Measurements from ENCODE around the gene RHOBTB3. TPM values are rescaled to one million over a fixed set of nuclear protein-coding genes. Genes with fewer than 3 reads are reported as not detected.

The RHOBTB3 gene
- total RNA-seq, 1 experiment from 2014 or later = 84.3 TPM

GRCh38 chr5:95824747-95825146 is 93.6 kb downstream of the RHOBTB3 start (continued):
- no peak for TF ChIP-seq ZFX (IDR thresholded peaks at IDR 0.05)

DNA sequence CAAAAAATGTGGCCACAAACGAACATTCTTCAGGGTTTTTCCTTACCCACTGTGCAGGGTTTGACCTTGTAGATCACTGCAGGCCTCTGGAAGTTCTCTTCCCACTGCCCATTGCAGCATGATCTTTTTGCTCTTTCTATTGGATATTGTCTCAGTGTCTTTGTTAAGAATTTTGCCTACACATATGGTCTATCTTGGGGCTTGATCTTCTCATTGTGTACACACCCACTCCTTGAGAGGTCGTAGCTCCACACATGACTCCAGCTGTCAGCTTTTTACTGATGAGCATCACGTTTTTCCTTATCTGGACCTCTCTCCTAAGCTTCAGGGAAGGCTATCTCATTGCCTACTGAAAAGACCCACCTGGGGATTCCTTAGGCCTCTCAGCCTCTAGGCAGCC is 94.4 kb downstream of the RHOBTB3 start:
- ChIA-PET RAD21 (ENCODE audit: low non-redundant PET in 1 of 2, low total read pairs in 2 of 2, uncharacterized antibody in 2 of 2, unreplicated experiment in 2 of 2) (interaction anchor here in 1 of 2 experiments (0.7 kb wide), 1 partner anchor 90 kb away, joined by 5 read pairs; no protein-coding TSS in a partner anchor), POLR2A (interaction anchor here (1.2 kb wide), 1 partner anchor 9 kb away, joined by 3 read pairs; no protein-coding TSS in a partner anchor), CTCF (no interaction called here)
- H3K27ac ChIP-seq (ENCODE audit: low read depth, low read length) = no peak overlapping the region
- no peak overlapping the region for H3K4me3 ChIP-seq (replicated peaks in 1 of 2; ENCODE audit: low read depth in 1 of 2, low read length in 2 of 2)
- H3K36me3 ChIP-seq (ENCODE audit: control insufficient read depth in 1 of 2, insufficient read depth in 2 of 2, low read length in 2 of 2) = no peaks in the 10 kb centered on the region; a peak in 1 of 4 replicates
- H3K4me2 ChIP-seq (ENCODE audit: low read length) = no peak overlapping the region
- H3K79me2 ChIP-seq (ENCODE audit: insufficient read depth, low read length) = no peaks in the 10 kb centered on the region
- H3K27me3 ChIP-seq (ENCODE audit: insufficient read depth, low read length) = no peaks in the 10 kb centered on the region
- TF ChIP-seq POLR2AphosphoS5 (IDR thresholded peaks at IDR 0.05; ENCODE audit: low read depth, low read length) = no peak
- no peak for TF ChIP-seq EGR1 (IDR thresholded peaks at IDR 0.05; ENCODE audit: low read depth)
- TF ChIP-seq SP1 (IDR thresholded peaks at IDR 0.05; ENCODE audit: low read depth) = no peak
- no peak for TF ChIP-seq EZH2phosphoT487 (IDR thresholded peaks at IDR 0.05; ENCODE audit: borderline replicate concordance)
- TF ChIP-seq POLR2A (IDR thresholded peaks at IDR 0.05; ENCODE audit: borderline replicate concordance, extremely low read depth, insufficient read depth, insufficient read length) = no peak
- H2AFZ ChIP-seq (ENCODE audit: low read depth, low read length, poor library complexity, severe bottlenecking) = no peak overlapping the region
- no peaks in the 10 kb centered on the region for H4K20me1 ChIP-seq (ENCODE audit: insufficient read depth)
- H3K9ac ChIP-seq (ENCODE audit: low read length) = no peak overlapping the region
- H3K9me3 ChIP-seq (ENCODE audit: control insufficient read depth in 1 of 2, insufficient read depth in 1 of 2, low read depth in 1 of 2, low read length in 2 of 2) = no peaks in the 10 kb centered on the region
- no peak for DNase-seq (ENCODE audit: low read depth, low spot score)
- H3K9me2 ChIP-seq (ENCODE audit: insufficient read depth) = no peaks in the 10 kb centered on the region
- no TSS peak for BruUV-seq (replicated peaks)
- intact Hi-C loops (cut with micrococcal nuclease) = no loop called here
- no peak for ATAC-seq
- H3K4me1 ChIP-seq (ENCODE audit: control insufficient read depth in 1 of 2, insufficient read depth in 2 of 2, low read length in 2 of 2) = peaks cover 25 to 36% of the 10 kb centered on the region in 2 experiments

DNA sequence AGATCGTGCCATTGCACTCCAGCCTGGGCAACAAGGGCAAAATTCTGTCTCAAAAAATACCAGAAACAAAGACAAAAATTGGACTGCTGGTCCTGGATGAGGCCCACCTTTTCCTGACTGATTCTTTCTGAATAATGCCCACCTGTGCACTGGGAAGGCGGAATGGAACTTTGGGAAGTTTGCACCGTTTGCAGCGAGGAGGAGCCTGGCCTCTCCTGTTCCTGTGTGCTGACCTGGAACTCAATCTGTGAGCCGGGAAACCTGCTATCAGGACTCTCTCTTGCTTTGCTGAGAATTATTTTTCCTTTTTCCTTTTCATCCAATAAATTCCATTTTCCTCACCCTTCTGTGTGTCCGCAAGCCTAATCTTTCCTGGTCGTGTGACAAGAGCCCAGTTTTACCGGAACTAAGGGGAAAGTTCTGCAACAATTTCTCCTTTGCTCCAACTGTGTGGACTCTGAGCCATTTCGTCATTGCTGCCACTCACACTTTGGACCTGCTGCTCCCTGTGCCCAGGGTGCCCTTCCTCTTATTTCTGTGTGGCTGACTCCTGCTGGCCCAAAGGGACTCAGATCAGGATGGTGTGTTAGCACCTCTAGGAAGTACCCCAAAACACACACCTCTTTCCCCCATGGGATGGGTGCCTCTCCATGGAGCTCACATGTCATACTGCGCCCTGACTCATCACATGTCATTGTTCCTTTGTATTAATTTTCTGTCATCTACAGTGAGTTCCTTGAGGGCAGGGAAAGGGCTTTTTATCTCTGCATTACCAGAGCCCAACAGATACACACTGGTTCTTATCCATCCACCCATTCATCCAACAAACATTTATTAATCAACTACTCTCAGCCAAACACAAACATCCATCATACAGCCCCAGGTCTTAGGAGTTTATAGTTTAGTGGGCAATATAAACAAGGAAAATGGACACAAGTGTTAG is 96.1 kb downstream of the RHOBTB3 start:
- POLR2A ChIA-PET = no interaction called here
- BruUV-seq (replicated peaks) = no TSS peak
- ATAC-seq (no peak), DNase-seq (ENCODE audit: low read depth, low spot score) (no peak)
- H3K4me3 ChIP-seq (replicated peaks in 1 of 2; ENCODE audit: low read depth in 1 of 2, low read length in 2 of 2) = no peak overlapping the region
- no peaks in the 10 kb centered on the region for H3K9me3 ChIP-seq (ENCODE audit: control insufficient read depth in 1 of 2, insufficient read depth in 1 of 2, low read depth in 1 of 2, low read length in 2 of 2)
- intact Hi-C loops (cut with micrococcal nuclease) = no loop called here
- TF ChIP-seq ELF1 (IDR thresholded peaks at IDR 0.05; ENCODE audit: borderline replicate concordance, low read depth) (no peak), FOSL1 (IDR thresholded peaks at IDR 0.05; ENCODE audit: low read depth) (no peak), POLR2AphosphoS5 (IDR thresholded peaks at IDR 0.05; ENCODE audit: low read depth, low read length) (no peak), EZH2 (IDR thresholded peaks at IDR 0.05) (no peak)
- TF ChIP-seq, protein P1, sequence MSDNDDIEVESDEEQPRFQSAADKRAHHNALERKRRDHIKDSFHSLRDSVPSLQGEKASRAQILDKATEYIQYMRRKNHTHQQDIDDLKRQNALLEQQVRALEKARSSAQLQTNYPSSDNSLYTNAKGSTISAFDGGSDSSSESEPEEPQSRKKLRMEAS (IDR thresholded peaks at IDR 0.05) = no peak
- no peaks in the 10 kb centered on the region for H4K20me1 ChIP-seq (ENCODE audit: insufficient read depth)
- no peak overlapping the region for H3K4me2 ChIP-seq (ENCODE audit: low read length)
- no peak overlapping the region for H2AFZ ChIP-seq (ENCODE audit: low read depth, low read length, poor library complexity, severe bottlenecking)
- no peak overlapping the region for H3K9ac ChIP-seq (ENCODE audit: low read length)
- no peaks in the 10 kb centered on the region for H3K79me2 ChIP-seq (ENCODE audit: insufficient read depth, low read length)
- H3K4me1 ChIP-seq (ENCODE audit: control insufficient read depth in 1 of 2, insufficient read depth in 2 of 2, low read length in 2 of 2) = peaks cover 19 to 26% of the 10 kb centered on the region in 2 experiments
- no peaks in the 10 kb centered on the region for H3K9me2 ChIP-seq (ENCODE audit: insufficient read depth)
- H3K27me3 ChIP-seq (ENCODE audit: insufficient read depth, low read length) = no peaks in the 10 kb centered on the region
- H3K36me3 ChIP-seq (ENCODE audit: control insufficient read depth in 1 of 2, insufficient read depth in 2 of 2, low read length in 2 of 2) = no peaks in the 10 kb centered on the region
- RAD21 ChIA-PET (ENCODE audit: low non-redundant PET in 1 of 2, low total read pairs in 2 of 2, uncharacterized antibody in 2 of 2, unreplicated experiment in 2 of 2) = no interaction called here
- CTCF ChIA-PET = interaction anchor here (1.4 kb wide), 1 partner anchor 46 kb away, joined by 5 read pairs; no protein-coding TSS in a partner anchor
- H3K27ac ChIP-seq (ENCODE audit: low read depth, low read length) = no peak overlapping the region
